ENCODE results near the gene PRKCZ. TPM values are rescaled to one million over a fixed set of nuclear protein-coding genes. Genes with fewer than 3 reads are reported as not detected.

Gene PRKCZ
- total RNA-seq, 1 experiment from 2014 or later, result 1.9 TPM

DNA sequence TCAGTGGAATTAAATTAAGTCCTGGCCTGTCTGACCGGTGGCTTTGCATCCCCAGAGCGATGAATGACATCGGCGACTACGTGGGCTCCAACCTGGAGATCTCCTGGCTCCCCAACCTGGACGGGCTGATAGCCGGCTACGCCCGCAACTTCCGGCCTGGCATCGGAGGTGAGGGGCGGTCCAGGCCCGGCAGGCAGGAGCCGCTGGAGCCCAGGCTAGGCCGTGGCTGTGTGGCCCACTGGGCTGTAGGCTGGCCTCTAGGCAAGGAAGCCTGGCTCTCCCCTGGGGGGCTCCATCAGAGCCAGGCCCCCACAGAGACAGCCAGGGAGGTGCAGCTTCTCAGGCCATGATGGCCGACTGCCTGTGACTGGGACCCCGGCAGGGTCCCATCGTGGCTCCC lies 25.3 kb upstream of the PRKCZ start:
- Histone ChIP-seq H3K9me3 (ENCODE audit: low read depth, low read length, poor library complexity, severe bottlenecking) (no peaks in the 10 kb centered on the region), H3K4me3 (ENCODE audit: low read depth, low read length, poor library complexity, severe bottlenecking) (no peak overlapping the region), H3K36me3 (ENCODE audit: insufficient read depth, low read length, poor library complexity, severe bottlenecking) (no peaks in the 10 kb centered on the region), H3K4me1 (ENCODE audit: insufficient read depth, low read length, poor library complexity, severe bottlenecking) (no peaks in the 10 kb centered on the region), H3K27ac (ENCODE audit: low read depth, low read length, poor library complexity, severe bottlenecking) (no peak overlapping the region), H3K27me3 (replicated peaks; ENCODE audit: insufficient read depth, low read depth, low read length, poor library complexity) (peaks cover 31% of the 10 kb centered on the region)
- no peak for DNase-seq (ENCODE audit: low spot score)
- TF ChIP-seq EZH2 (IDR thresholded peaks at IDR 0.05; ENCODE audit: borderline replicate concordance, low read depth, low read length, poor library complexity, severe bottlenecking), result no peak
- TF ChIP-seq, protein P1, sequence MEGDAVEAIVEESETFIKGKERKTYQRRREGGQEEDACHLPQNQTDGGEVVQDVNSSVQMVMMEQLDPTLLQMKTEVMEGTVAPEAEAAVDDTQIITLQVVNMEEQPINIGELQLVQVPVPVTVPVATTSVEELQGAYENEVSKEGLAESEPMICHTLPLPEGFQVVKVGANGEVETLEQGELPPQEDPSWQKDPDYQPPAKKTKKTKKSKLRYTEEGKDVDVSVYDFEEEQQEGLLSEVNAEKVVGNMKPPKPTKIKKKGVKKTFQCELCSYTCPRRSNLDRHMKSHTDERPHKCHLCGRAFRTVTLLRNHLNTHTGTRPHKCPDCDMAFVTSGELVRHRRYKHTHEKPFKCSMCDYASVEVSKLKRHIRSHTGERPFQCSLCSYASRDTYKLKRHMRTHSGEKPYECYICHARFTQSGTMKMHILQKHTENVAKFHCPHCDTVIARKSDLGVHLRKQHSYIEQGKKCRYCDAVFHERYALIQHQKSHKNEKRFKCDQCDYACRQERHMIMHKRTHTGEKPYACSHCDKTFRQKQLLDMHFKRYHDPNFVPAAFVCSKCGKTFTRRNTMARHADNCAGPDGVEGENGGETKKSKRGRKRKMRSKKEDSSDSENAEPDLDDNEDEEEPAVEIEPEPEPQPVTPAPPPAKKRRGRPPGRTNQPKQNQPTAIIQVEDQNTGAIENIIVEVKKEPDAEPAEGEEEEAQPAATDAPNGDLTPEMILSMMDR (conservative IDR thresholded peaks at IDR 0.05; ENCODE audit: low read depth, low read length), result no peak
- no TSS peak for BruUV-seq (replicated peaks)
- POLR2A ChIA-PET (ENCODE audit: low non-redundant PET), result no interaction called here
- CTCF ChIA-PET, result no interaction called here
- intact Hi-C loops (cut with micrococcal nuclease; ENCODE audit: unreplicated experiment), result no loop called here

DNA sequence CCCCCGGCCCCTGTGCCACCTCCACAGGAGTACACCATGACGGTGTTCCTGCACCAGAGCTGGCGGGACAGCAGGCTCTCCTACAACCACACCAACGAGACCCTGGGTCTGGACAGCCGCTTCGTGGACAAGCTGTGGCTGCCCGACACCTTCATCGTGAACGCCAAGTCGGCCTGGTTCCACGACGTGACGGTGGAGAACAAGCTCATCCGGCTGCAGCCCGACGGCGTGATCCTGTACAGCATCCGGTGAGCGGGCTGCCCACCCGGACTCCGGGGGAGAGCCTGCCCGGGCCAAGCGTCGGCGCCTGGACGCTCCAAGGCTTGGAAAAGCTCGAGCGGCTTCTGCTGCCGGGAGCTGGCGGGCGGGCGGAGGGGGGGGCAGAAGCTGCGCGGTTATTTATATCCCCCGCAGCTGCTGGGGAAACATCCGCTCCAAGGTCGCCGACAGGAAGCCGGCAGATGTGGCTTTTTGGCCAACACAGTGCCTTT lies 24.7 kb upstream of the PRKCZ start:
- no peak for DNase-seq (ENCODE audit: low spot score)
- Histone ChIP-seq H3K9me3 (ENCODE audit: low read depth, low read length, poor library complexity, severe bottlenecking) (no peaks in the 10 kb centered on the region), H3K4me1 (ENCODE audit: insufficient read depth, low read length, poor library complexity, severe bottlenecking) (no peaks in the 10 kb centered on the region), H3K27me3 (replicated peaks; ENCODE audit: insufficient read depth, low read depth, low read length, poor library complexity) (peaks cover 25% of the 10 kb centered on the region), H3K36me3 (ENCODE audit: insufficient read depth, low read length, poor library complexity, severe bottlenecking) (no peaks in the 10 kb centered on the region), H3K4me3 (ENCODE audit: low read depth, low read length, poor library complexity, severe bottlenecking) (no peak overlapping the region), H3K27ac (ENCODE audit: low read depth, low read length, poor library complexity, severe bottlenecking) (no peak overlapping the region)
- TF ChIP-seq, protein P1 (conservative IDR thresholded peaks at IDR 0.05; ENCODE audit: low read depth, low read length), result no peak
- TF ChIP-seq EZH2 (IDR thresholded peaks at IDR 0.05; ENCODE audit: borderline replicate concordance, low read depth, low read length, poor library complexity, severe bottlenecking), result no peak
- no TSS peak for BruUV-seq (replicated peaks)
- intact Hi-C loops (cut with micrococcal nuclease; ENCODE audit: unreplicated experiment), result no loop called here
- POLR2A ChIA-PET (ENCODE audit: low non-redundant PET), result no interaction called here
- CTCF ChIA-PET, result no interaction called here

DNA sequence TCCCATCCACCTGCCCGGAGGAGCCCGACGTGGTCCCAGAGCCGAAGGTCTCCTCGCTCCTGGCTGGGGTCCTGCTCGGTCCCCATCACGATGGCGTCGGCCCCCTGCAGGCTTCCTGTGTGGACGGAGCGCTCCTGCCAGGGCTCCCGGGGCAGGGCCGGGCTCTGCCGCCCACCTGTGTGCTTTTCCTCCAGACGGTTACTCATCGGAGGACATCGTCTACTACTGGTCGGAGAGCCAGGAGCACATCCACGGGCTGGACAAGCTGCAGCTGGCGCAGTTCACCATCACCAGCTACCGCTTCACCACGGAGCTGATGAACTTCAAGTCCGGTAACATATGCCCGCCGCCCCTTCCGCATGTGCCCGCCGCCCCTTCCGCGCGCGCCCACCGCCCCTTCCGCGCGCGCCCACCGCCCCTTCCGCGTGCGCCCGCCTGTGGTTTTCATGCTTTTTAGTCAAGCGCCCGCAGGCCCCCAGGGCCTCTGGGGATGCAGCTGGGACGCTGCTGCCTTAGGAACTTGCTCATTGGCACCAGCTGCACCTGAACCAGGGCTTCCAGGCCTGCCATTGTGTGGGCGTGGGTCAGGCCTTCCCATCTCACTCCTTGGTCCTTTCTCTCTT lies 22.1 kb upstream of the PRKCZ start:
- no peak overlapping the region for H3K27ac ChIP-seq (ENCODE audit: low read depth, low read length, poor library complexity, severe bottlenecking)
- DNase-seq (ENCODE audit: low spot score), result no peak
- H3K36me3 ChIP-seq (ENCODE audit: insufficient read depth, low read length, poor library complexity, severe bottlenecking), result no peaks in the 10 kb centered on the region
- no peaks in the 10 kb centered on the region for H3K27me3 ChIP-seq (replicated peaks; ENCODE audit: insufficient read depth, low read depth, low read length, poor library complexity)
- BruUV-seq (replicated peaks), result no TSS peak
- intact Hi-C loops (cut with micrococcal nuclease; ENCODE audit: unreplicated experiment), result no loop called here
- H3K4me3 ChIP-seq (ENCODE audit: low read depth, low read length, poor library complexity, severe bottlenecking), result no peak overlapping the region
- no peaks in the 10 kb centered on the region for H3K9me3 ChIP-seq (ENCODE audit: low read depth, low read length, poor library complexity, severe bottlenecking)
- H3K4me1 ChIP-seq (ENCODE audit: insufficient read depth, low read length, poor library complexity, severe bottlenecking), result no peaks in the 10 kb centered on the region
- ChIA-PET POLR2A (ENCODE audit: low non-redundant PET) (no interaction called here), CTCF (no interaction called here)
- TF ChIP-seq EZH2 (IDR thresholded peaks at IDR 0.05; ENCODE audit: borderline replicate concordance, low read depth, low read length, poor library complexity, severe bottlenecking), result no peak
- TF ChIP-seq, protein P1 (conservative IDR thresholded peaks at IDR 0.05; ENCODE audit: low read depth, low read length), result no peak
